HG03103 (cell line): ENCODE measurements around the gene WDR70.
"Not testable (repeated sequence)": the region's sequence is repeated elsewhere in the genome, so short reads cannot be mapped to it uniquely, and the experiment has no call there.

ENCODE experiments used
- ATAC-seq: cut with Tn5 transposase; IDR thresholded peaks from one replicate; pipeline ENCODE4 v1.9.1; 2021; ENCODE audit warnings: low read depth; ENCODE audit not compliant: unreplicated experiment

WDR70 gene

GRCh38 chr5:37622354-37622753 is 243.2 kb downstream of the WDR70 start:
- not testable (repeated sequence) for ATAC-seq

- no peak for ATAC-seq
Observed at GRCh38 chr5:37626266-37626665, 247.1 kb downstream of the WDR70 start.

GRCh38 chr5:37628876-37629275 is 249.8 kb downstream of the WDR70 start:
- ATAC-seq = no peak

- no peak for ATAC-seq
Observed at GRCh38 chr5:37631939-37632338, 252.8 kb downstream of the WDR70 start.

GRCh38 chr5:37637165-37637845 is 258.2 kb downstream of the WDR70 start:
- ATAC-seq = no peak

- no peak for ATAC-seq
Observed at GRCh38 chr5:37638897-37639296, 259.8 kb downstream of the WDR70 start.

- ATAC-seq = no peak
Observed at GRCh38 chr5:37640088-37640487, 261.0 kb downstream of the WDR70 start.

- no peak for ATAC-seq
Observed at GRCh38 chr5:37641933-37642332, 262.8 kb downstream of the WDR70 start.

- no peak for ATAC-seq
Observed at GRCh38 chr5:37645707-37646106, 266.6 kb downstream of the WDR70 start.

GRCh38 chr5:37654566-37654965 is 275.4 kb downstream of the WDR70 start:
- not testable (repeated sequence) for ATAC-seq

GRCh38 chr5:37657046-37657445 is 277.9 kb downstream of the WDR70 start:
- ATAC-seq = no peak

GRCh38 chr5:37658440-37658839 is 279.3 kb downstream of the WDR70 start:
- no peak for ATAC-seq

GRCh38 chr5:37660319-37660718 is 281.2 kb downstream of the WDR70 start:
- no peak for ATAC-seq

- no peak for ATAC-seq
Observed at GRCh38 chr5:37661227-37661920, 282.3 kb downstream of the WDR70 start.

GRCh38 chr5:37661951-37662350 is 282.8 kb downstream of the WDR70 start:
- no peak for ATAC-seq

GRCh38 chr5:37662362-37662761 is 283.2 kb downstream of the WDR70 start:
- no peak for ATAC-seq

- ATAC-seq = no peak
Observed at GRCh38 chr5:37662789-37663485, 283.8 kb downstream of the WDR70 start.

GRCh38 chr5:37663538-37663937 is 284.4 kb downstream of the WDR70 start:
- ATAC-seq = no peak

GRCh38 chr5:37664551-37664950 is 285.4 kb downstream of the WDR70 start:
- ATAC-seq = no peak

GRCh38 chr5:37665272-37665671 is 286.2 kb downstream of the WDR70 start:
- ATAC-seq = no peak

GRCh38 chr5:37665889-37666288 is 286.8 kb downstream of the WDR70 start:
- ATAC-seq = no peak

- no peak for ATAC-seq
Observed at GRCh38 chr5:37667430-37667829, 288.3 kb downstream of the WDR70 start.
